NOMO-1 treated with dmso at 0.1 percent for 144 hours (cell line): ENCODE results near the gene FBXW8.
"Not testable (repeated sequence)": the region's sequence is repeated elsewhere in the genome, so short reads cannot be mapped to it uniquely, and the experiment has no call there.

Experiments used
- DNase-seq: peaks from one replicate; lab custom pipeline; 2025; ENCODE audit not compliant: unreplicated experiment; lab: John Stamatoyannopoulos, UW

The FBXW8 gene

DNA sequence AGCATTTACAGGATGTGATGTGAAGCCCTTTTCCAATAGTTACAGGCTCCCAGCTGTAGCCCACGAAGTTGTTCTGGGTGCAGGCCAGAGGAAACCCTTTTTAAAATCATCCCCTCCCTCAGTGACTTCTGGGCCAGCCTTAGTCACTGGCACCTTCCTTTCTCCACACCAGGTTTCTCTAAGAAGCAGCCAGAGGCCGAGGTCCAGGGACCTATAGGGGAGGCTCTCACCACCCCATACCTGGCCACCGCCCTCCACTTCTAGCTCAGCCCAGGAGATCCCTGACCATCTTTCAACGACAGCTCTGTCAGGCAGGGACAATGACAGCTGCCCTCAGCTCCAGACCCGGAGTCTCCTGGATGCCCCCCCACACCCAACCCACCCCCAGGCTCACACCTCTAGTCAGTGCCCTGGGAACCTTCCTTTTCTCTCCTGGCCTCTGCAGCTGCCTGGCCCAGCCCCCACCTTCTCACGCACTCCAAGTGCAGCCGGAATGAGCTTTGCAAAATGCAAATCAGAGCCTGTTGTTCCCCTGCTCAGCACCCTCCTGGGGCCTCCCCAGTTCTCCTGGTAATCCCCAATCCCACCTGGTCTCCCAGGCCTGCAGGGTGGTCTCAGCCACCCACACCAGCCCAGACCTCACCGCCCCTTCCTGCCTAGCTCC lies 141.8 kb downstream of the FBXW8 start:
- no peak for DNase-seq

- no peak for DNase-seq
Measured at GRCh38 chr12:117053050-117053400, 142.3 kb downstream of the FBXW8 start.

DNA sequence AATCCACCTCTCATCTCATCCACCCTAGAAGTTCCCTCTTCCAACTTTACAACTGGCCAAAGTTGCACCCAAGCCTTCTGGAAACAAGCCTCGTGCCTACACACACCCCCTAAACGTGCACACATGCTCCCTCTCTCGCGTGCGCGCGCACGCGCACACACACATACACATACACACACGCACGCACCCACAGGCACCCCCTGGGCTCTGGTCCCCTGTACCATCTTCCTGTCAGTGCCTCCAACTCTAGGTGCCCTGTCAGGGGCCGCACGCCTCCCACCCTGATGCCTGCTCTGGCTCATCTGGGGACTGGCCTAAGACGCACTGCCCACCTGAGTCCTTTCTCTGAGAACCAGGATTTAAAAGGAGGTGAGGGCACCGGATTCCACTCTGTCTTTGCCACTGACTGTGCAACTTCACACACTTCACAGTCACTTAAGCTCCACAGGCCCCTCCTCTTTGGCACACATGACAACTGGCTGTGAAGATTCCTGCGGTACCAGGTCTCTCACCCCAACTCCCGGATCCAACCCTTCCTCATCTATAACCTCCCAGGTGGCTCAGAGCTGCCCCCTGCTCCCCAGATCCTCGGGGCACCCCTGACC lies 142.9 kb downstream of the FBXW8 start:
- DNase-seq = no peak

DNA sequence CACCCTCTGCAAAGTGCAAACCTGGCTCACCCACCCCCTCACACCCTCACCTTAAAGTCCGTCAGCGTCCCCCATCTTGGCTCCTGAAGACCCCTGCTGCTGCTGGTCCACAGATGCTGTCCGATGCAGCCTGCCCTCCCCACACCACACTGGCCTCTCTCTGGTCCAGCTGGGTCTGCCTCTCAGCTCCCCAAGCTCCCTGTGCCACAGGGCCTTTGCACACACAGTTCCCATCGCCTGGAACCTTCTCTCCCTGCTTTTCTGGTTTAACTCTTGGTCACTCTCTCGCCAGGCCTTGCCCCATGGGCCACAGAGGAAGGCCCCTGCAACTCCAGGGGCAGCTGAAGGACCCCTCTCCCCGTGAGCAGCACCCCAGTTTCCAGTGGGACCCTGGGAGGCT lies 143.5 kb downstream of the FBXW8 start:
- no peak for DNase-seq

GRCh38 chr12:117057626-117058025 lies 146.9 kb downstream of the FBXW8 start:
- DNase-seq = not testable (repeated sequence)

GRCh38 chr12:117058442-117059072 lies 147.8 kb downstream of the FBXW8 start:
- DNase-seq = no peak

GRCh38 chr12:117059156-117059555 lies 148.4 kb downstream of the FBXW8 start:
- no peak for DNase-seq

GRCh38 chr12:117060246-117060928 lies 149.6 kb downstream of the FBXW8 start:
- DNase-seq = no peak

GRCh38 chr12:117060929-117061305 lies 150.2 kb downstream of the FBXW8 start:
- no peak for DNase-seq

GRCh38 chr12:117061555-117062079 lies 150.9 kb downstream of the FBXW8 start:
- DNase-seq = no peak

- DNase-seq = peak; percentile 94
Measured at GRCh38 chr12:117063162-117063911, 152.6 kb downstream of the FBXW8 start.

GRCh38 chr12:117064049-117064448 lies 153.3 kb downstream of the FBXW8 start:
- no peak for DNase-seq

DNA sequence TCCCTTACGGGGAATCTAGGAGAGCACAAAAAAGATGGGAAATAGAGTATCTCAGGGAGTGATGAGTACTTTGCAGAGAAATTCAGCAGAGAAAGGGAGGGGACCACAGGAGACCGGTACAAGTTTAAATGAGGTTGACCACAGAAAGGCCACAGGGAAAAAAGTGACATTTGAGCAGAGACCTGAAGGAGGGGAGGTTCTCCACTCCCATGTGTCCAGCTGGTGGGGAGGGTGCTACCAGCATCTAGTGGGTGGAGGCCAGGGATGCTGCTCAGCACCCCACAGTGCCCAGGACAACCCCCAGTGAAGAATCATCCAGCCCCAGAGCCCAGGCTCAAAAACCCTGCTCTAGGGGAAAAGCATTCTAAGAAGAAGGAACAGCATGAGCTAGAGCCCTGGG lies 153.8 kb downstream of the FBXW8 start:
- no peak for DNase-seq

GRCh38 chr12:117067016-117067415 lies 156.3 kb downstream of the FBXW8 start:
- DNase-seq = peak; percentile 35

DNA sequence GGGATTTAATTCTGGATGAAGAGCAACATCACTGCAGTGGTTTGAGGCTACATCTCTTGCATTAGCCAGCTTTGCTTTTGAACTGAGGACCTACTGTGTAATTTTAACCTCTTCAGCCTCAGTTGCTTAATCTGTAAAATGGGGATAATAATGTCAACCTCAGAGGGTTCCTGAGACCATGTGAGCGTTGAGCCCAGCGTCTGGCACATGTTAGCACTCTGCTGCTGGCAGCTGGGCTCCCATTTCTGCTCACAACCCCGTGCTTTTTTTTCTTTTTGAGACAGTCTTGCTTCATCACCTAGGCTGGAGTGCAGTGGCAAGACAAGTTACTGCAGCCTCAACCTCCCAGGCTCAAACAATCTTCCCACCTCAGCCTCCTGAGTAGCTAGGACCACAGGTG lies 156.9 kb downstream of the FBXW8 start:
- DNase-seq = no peak

GRCh38 chr12:117068492-117068891 lies 157.7 kb downstream of the FBXW8 start:
- no peak for DNase-seq

GRCh38 chr12:117069101-117069797 lies 158.5 kb downstream of the FBXW8 start:
- no peak for DNase-seq

DNA sequence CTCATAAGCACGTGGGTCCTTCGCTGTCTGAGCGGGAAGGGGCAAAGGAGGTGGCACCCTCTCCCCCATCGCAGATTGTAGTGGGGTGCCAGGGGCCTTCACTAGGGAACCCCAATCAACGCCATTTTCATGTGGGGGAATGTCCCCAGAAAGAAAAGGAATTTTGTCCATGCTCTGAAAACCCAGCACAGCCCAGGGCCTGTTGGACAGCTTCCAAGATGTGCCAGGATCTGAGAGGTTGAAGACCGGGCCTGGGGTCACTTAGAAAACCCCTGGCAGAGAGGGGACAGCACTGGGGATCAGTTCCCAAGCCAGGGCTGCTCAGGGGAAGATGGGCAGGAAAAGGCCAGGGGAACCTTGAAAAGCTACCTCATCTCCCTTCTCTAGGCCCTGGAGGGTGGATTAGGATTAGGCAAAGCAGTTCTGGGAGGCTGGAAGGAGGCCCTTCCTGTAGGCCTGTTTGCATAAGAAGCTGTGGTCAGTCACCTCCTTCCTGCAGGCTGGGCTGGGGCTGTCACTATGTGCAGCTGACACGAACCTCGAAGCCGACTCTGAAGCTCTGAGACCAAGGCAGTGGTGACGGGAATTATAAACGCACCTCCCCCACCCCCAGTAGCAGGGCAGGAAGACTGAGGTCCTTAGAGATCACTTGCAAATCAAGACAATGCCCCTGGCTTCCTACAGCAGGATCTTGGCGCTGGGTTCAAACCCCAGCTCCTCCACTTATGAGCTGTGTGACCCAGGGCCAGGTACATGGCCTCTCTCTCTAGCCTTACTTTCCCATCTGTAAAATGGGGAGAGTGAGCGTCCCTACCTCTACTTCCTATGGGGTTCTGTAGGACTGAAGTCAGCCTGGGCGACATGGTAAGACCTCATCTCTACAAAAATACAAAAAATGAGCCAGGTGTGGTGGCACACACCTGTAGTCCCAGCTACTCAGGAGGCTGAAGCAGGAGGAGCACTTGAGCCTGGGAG lies 159.5 kb downstream of the FBXW8 start:
- peak; percentile 74 for DNase-seq

- no peak for DNase-seq
Measured at GRCh38 chr12:117071009-117071408, 160.3 kb downstream of the FBXW8 start.
